ENCODE data around the gene FABP2.

GRCh38 chr4:119281393-119281792, 40.5 kb downstream of the FABP2 start:
- TF ChIP-seq CTCF (IDR thresholded peaks at IDR 0.05): no peak
- TF ChIP-seq POLR2A (IDR thresholded peaks at IDR 0.05): no peak

All from testis (tissue), 2 donors.